ENCODE measurements around the gene FGF7. TPM values are rescaled to one million over a fixed set of nuclear protein-coding genes. Genes with fewer than 3 reads are reported as not detected.
A peak's percentile ranks its signal among the peaks of the same experiment; 100 is the strongest.

The FGF7 gene
- total RNA-seq, 2 donors from 2014 or later: 9.9 to 18.5 TPM

DNA sequence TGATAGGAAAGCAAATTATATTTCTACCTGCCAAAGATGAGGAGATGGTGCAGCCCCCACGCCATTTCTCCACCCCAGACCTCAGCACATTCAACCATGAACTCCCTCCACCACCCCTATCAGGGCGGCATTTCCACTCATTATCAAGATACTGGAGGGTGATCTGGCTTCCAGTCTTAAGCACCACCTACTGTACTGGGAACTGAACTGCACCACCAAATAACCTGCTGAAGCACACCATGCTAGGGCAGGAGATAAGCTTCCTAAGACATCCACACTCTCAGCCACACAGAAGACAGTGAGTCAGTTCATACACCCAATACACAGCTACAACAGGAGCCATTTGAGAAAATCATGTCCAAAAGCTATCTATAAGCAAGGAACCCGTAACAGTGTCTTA is 98.8 kb downstream of the FGF7 start:
- DNase-seq: no peak
- TF ChIP-seq POLR2A (IDR thresholded peaks at IDR 0.05): no peak
- TF ChIP-seq, protein P1, sequence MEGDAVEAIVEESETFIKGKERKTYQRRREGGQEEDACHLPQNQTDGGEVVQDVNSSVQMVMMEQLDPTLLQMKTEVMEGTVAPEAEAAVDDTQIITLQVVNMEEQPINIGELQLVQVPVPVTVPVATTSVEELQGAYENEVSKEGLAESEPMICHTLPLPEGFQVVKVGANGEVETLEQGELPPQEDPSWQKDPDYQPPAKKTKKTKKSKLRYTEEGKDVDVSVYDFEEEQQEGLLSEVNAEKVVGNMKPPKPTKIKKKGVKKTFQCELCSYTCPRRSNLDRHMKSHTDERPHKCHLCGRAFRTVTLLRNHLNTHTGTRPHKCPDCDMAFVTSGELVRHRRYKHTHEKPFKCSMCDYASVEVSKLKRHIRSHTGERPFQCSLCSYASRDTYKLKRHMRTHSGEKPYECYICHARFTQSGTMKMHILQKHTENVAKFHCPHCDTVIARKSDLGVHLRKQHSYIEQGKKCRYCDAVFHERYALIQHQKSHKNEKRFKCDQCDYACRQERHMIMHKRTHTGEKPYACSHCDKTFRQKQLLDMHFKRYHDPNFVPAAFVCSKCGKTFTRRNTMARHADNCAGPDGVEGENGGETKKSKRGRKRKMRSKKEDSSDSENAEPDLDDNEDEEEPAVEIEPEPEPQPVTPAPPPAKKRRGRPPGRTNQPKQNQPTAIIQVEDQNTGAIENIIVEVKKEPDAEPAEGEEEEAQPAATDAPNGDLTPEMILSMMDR (IDR thresholded peaks at IDR 0.05): peak in 1 of 7 experiments; percentile 18
- intact Hi-C loops (cut with DNase I): no loop called here

DNA sequence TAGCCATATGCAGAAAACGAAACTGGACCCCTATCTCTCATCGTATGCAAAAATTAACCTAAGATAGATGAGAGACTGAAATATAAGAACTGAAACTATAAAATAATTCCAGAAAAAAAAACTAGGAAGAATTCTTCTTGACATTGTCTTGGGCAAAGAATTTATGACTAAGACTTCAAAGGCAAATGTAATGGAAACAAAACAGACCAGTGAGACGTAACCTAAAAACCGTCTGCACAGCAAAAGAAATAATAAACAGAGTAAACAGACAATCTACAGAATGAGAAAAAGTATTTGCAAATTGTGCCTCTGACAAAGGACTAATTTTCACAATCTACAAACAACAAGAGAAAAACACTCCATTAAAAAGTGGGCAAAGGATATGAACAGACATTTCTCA is 105.2 kb downstream of the FGF7 start:
- DNase-seq (no peak), ATAC-seq (no peak)
- H3K27ac ChIP-seq: no peak overlapping the region
- H3K4me1 ChIP-seq: no peaks in the 10 kb centered on the region
- no peaks in the 10 kb centered on the region for H3K36me3 ChIP-seq (replicated peaks in 1 of 2; ENCODE audit: insufficient read depth in 1 of 2, low read depth in 2 of 2)
- intact Hi-C loops (cut with DNase I): no loop called here
- TF ChIP-seq POLR2A (IDR thresholded peaks at IDR 0.05): no peak
- TF ChIP-seq, protein P1 (IDR thresholded peaks at IDR 0.05): no peak
- 42 to 53% methylated on average over 4 of the region's 4 CpGs for WGBS, 2 donors
- H3K4me3 ChIP-seq: no peak overlapping the region
- H3K27me3 ChIP-seq: no peaks in the 10 kb centered on the region
- H3K9me3 ChIP-seq: peaks cover 0 to under 1% (median 0%) of the 10 kb centered on the region in 3 donors

More for the DNA sequence above, 98.8 kb downstream of the FGF7 start:
- Histone ChIP-seq H3K27me3 (no peaks in the 10 kb centered on the region), H3K36me3 (replicated peaks in 1 of 2; ENCODE audit: insufficient read depth in 1 of 2, low read depth in 2 of 2) (no peaks in the 10 kb centered on the region), H3K9me3 (peaks cover 0 to 22% (median 0%) of the 10 kb centered on the region in 3 donors), H3K27ac (no peak overlapping the region), H3K4me1 (no peaks in the 10 kb centered on the region), H3K4me3 (no peak overlapping the region)
- no peak for ATAC-seq
- WGBS, 2 donors: 73 to 74% methylated on average over 3 of the region's 3 CpGs

DNA sequence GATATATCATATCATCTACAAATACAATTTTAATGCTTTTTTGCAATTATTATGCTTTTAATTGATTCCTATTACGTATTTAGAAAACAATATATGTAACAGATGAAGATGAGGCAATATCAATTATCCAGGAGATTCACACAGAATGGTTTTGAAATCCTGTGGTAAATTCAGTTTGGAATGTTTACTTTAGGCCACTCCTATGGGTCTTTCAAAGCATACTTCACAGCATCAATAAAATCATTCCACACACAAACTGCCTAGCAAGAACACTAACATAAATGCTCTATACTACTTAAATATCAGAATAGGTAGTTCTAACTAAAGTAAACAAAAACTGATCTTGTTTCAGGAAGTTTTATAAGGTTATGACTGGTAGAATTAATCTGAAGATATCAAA is 107.0 kb downstream of the FGF7 start:
- Histone ChIP-seq H3K4me1 (no peaks in the 10 kb centered on the region), H3K27ac (no peak overlapping the region), H3K36me3 (replicated peaks in 1 of 2; ENCODE audit: insufficient read depth in 1 of 2, low read depth in 2 of 2) (no peaks in the 10 kb centered on the region), H3K27me3 (no peaks in the 10 kb centered on the region), H3K4me3 (no peak overlapping the region), H3K9me3 (peaks cover 0 to 6% (median 0%) of the 10 kb centered on the region in 3 donors)
- 78 to 90% methylated on average over 1 of the region's 1 CpG for WGBS, 2 donors
- intact Hi-C loops (cut with DNase I): no loop called here
- DNase-seq (no peak), ATAC-seq (no peak)
- TF ChIP-seq, protein P1 (IDR thresholded peaks at IDR 0.05): no peak
- TF ChIP-seq POLR2A (IDR thresholded peaks at IDR 0.05): no peak

Other genes starting within 250 kb of the FGF7 start
- gene FAM227B, start 197.6 kb downstream of the FGF7 start, total RNA-seq: 1 to 10 TPM in 1 of 2 donors, not detected in 1; 2.1 TPM
- gene DTWD1, start 197.8 kb downstream of the FGF7 start, total RNA-seq: 10 to 100 TPM; 12.5 to 22.1 TPM

Data from body of pancreas (tissue), 4 donors.